A673 (cell line): ENCODE measurements around the gene EFHC1. TPM values are rescaled to one million over a fixed set of nuclear protein-coding genes. Genes with fewer than 3 reads are reported as not detected.

Source experiments
- BruUV-seq: library from RNA; stranded (reverse); fragments of 400-500 nt; replicated peaks from 2 replicates; lab custom pipeline; 2021; lab: Mats Ljungman, UMichigan
- CTCF ChIA-PET: fragments of 300-600 bp; sonication (Branson Sonifier 250); formaldehyde crosslinking; loops from one replicate; lab custom pipeline; 2022; ENCODE audit warnings: antibody characterized with exemption; lab: Charles Lee
- POLR2A ChIA-PET: fragments of 300-600 bp; sonication (Branson Sonifier 250); formaldehyde crosslinking; loops from one replicate; lab custom pipeline; 2022; ENCODE audit warnings: antibody characterized with exemption; ENCODE audit not compliant: low non-redundant PET; lab: Charles Lee
- DNase-seq: peaks from one replicate; pipeline ENCODE4 v3.0.0-alpha.2; 2015; ENCODE audit warnings: low spot score
- H3K27ac ChIP-seq: fragments of 200-600 bp; sonication (generic); 2 replicates; pipeline ENCODE4 v1.5.1; 2016; ENCODE audit warnings: mixed run types, low read depth, mild to moderate bottlenecking, mixed read lengths, antibody characterized with exemption, low read length; ENCODE audit not compliant: poor library complexity, severe bottlenecking
- H3K27me3 ChIP-seq: fragments of 200-600 bp; sonication (generic); replicated peaks from 2 replicates; pipeline ENCODE4 v1.6.1; 2017; ENCODE audit warnings: mixed run types, low read depth, mild to moderate bottlenecking, mixed read lengths, antibody characterized with exemption, low read length; ENCODE audit not compliant: insufficient read depth, poor library complexity
- H3K36me3 ChIP-seq: fragments of 200-600 bp; sonication (generic); 2 replicates; pipeline ENCODE4 v1.6.1; 2016; ENCODE audit warnings: mixed run types, mild to moderate bottlenecking, mixed read lengths, antibody characterized with exemption, low read length; ENCODE audit not compliant: insufficient read depth, poor library complexity, severe bottlenecking
- H3K4me1 ChIP-seq: fragments of 200-600 bp; sonication (generic); 2 replicates; pipeline ENCODE4 v1.6.1; 2017; ENCODE audit warnings: mixed run types, mild to moderate bottlenecking, mixed read lengths, antibody characterized with exemption, low read length; ENCODE audit not compliant: insufficient read depth, poor library complexity, severe bottlenecking
- H3K4me3 ChIP-seq: fragments of 200-600 bp; sonication (generic); 2 replicates; pipeline ENCODE4 v1.5.1; 2016; ENCODE audit warnings: low read depth, mixed run types, mild to moderate bottlenecking, mixed read lengths, low read length; ENCODE audit not compliant: poor library complexity, severe bottlenecking
- H3K9me3 ChIP-seq: fragments of 200-600 bp; sonication (generic); 2 replicates; pipeline ENCODE4 v1.6.1; 2016; ENCODE audit warnings: mixed run types, low read depth, mild to moderate bottlenecking, mixed read lengths, antibody characterized with exemption, low read length; ENCODE audit not compliant: poor library complexity, severe bottlenecking
- CTCF ChIP-seq: fragments of 300-800, 200-600 bp; sonication (generic); conservative IDR thresholded peaks from 2 replicates; pipeline ENCODE4 v1.5.1; 2017; ENCODE audit warnings: low read depth, mild to moderate bottlenecking, antibody characterized with exemption, low read length, moderate library complexity, mixed read lengths
- EZH2 ChIP-seq: fragments of 200-600 bp; sonication (generic); IDR thresholded peaks from 2 replicates; pipeline ENCODE4 v1.6.1; 2017; ENCODE audit warnings: borderline replicate concordance, low read depth, mild to moderate bottlenecking, mixed read lengths, antibody characterized with exemption, low read length; ENCODE audit not compliant: poor library complexity, severe bottlenecking
- intact Hi-C: fragments of 100-400 bp; cut with micrococcal nuclease; formaldehyde crosslinking; loops from one replicate; pipeline ENCODE4 v1.10.0; 2022; ENCODE audit not compliant: unreplicated experiment
- total RNA-seq: library from RNA; stranded (reverse); gene quantifications from 2 replicates; pipeline ENCODE4 v1.2.3, GENCODE V29; 2021

Gene EFHC1
- total RNA-seq, 1 experiment from 2014 or later, result 16.9 TPM

GRCh38 chr6:52553158-52553557 lies 133.0 kb downstream of the EFHC1 start:
- intact Hi-C loops, result no loop called here
- H3K36me3 ChIP-seq, result no peaks in the 10 kb centered on the region
- H3K27me3 ChIP-seq, result no peaks in the 10 kb centered on the region
- H3K4me1 ChIP-seq, result peaks cover 45% of the 10 kb centered on the region
- ChIA-PET POLR2A (no interaction called here), CTCF (no interaction called here)
- no peak overlapping the region for H3K27ac ChIP-seq
- H3K9me3 ChIP-seq, result no peaks in the 10 kb centered on the region
- BruUV-seq, result no TSS peak
- no peak overlapping the region for H3K4me3 ChIP-seq
- TF ChIP-seq CTCF, result no peak
- TF ChIP-seq EZH2, result no peak
- DNase-seq, result no peak

GRCh38 chr6:52553719-52554118 lies 133.6 kb downstream of the EFHC1 start:
- no TSS peak for BruUV-seq
- TF ChIP-seq CTCF (no peak), EZH2 (no peak)
- Histone ChIP-seq H3K9me3 (no peaks in the 10 kb centered on the region), H3K36me3 (no peaks in the 10 kb centered on the region), H3K4me1 (peaks cover 42% of the 10 kb centered on the region), H3K4me3 (no peak overlapping the region), H3K27ac (no peak overlapping the region), H3K27me3 (no peaks in the 10 kb centered on the region)
- no peak for DNase-seq
- ChIA-PET POLR2A (no interaction called here), CTCF (no interaction called here)
- intact Hi-C loops, result no loop called here

GRCh38 chr6:52554684-52555280 lies 134.6 kb downstream of the EFHC1 start:
- TF ChIP-seq CTCF (no peak), EZH2 (no peak)
- BruUV-seq, result no TSS peak
- intact Hi-C loops, result no loop called here
- H3K27me3 ChIP-seq, result no peaks in the 10 kb centered on the region
- H3K27ac ChIP-seq, result no peak overlapping the region
- H3K4me3 ChIP-seq, result no peak overlapping the region
- peaks cover 31% of the 10 kb centered on the region for H3K4me1 ChIP-seq
- no peaks in the 10 kb centered on the region for H3K9me3 ChIP-seq
- CTCF ChIA-PET, result no interaction called here
- POLR2A ChIA-PET, result no interaction called here
- H3K36me3 ChIP-seq, result no peaks in the 10 kb centered on the region
- DNase-seq, result no peak
